WTC11 (cell line): ENCODE data around the gene LYRM2. TPM values are rescaled to one million over a fixed set of nuclear protein-coding genes. Genes with fewer than 3 reads are reported as not detected.
A peak's percentile ranks its signal among the peaks of the same experiment; 100 is the strongest.
"Not testable (repeated sequence)": the region's sequence is repeated elsewhere in the genome, so short reads cannot be mapped to it uniquely, and the experiment has no call there.

Experiments
- ATAC-seq: fragments of 200-7000 bp; cut with Tn5 transposase; 2 replicates; pipeline ENCODE4 v1.10.0; 2021; ENCODE audit warnings: mild to moderate bottlenecking, moderate library complexity
- CTCF ChIA-PET: fragments of 300-600 bp; sonication (Branson Sonifier 250); formaldehyde crosslinking; loops from one replicate; lab custom pipeline; 2021; ENCODE audit warnings: antibody characterized with exemption; lab: Charles Lee
- POLR2A ChIA-PET: fragments of 350-600 bp; sonication (Branson Sonifier 250); formaldehyde crosslinking; loops from one replicate; lab custom pipeline; 2021; ENCODE audit warnings: antibody characterized with exemption; lab: Charles Lee
- DNase-seq: peaks from one replicate; pipeline ENCODE4 v3.0.0; 2021; ENCODE audit warnings: low spot score
- H3K27ac Mint-ChIP-seq: 2 replicates; pipeline ENCODE4 v1.8.0; 2021; ENCODE audit warnings: mixed read lengths
- H3K27me3 Mint-ChIP-seq: 2 replicates; pipeline ENCODE4 v1.8.0; 2021; ENCODE audit warnings: low read depth, mild to moderate bottlenecking, moderate library complexity, mixed read lengths
- H3K36me3 Mint-ChIP-seq: 2 replicates; pipeline ENCODE4 v1.8.0; 2021; ENCODE audit warnings: mixed read lengths
- H3K4me1 Mint-ChIP-seq: 2 replicates; pipeline ENCODE4 v1.8.0; 2022; ENCODE audit warnings: mixed read lengths
- H3K4me3 Mint-ChIP-seq: 2 replicates; pipeline ENCODE4 v1.8.0; 2021; ENCODE audit warnings: mild to moderate bottlenecking, moderate library complexity, mixed read lengths
- H3K9me3 Mint-ChIP-seq: 2 replicates; pipeline ENCODE4 v1.8.0; 2021; ENCODE audit warnings: mixed read lengths
- ATF2 ChIP-seq: sonication (generic); formaldehyde crosslinking; IDR thresholded peaks from 2 replicates; pipeline ENCODE4 v1.8.1; 2022; ENCODE audit warnings: low read depth, missing genetic modification reagents, borderline replicate concordance
- CBFB ChIP-seq: sonication (generic); formaldehyde crosslinking; IDR thresholded peaks from 2 replicates; pipeline ENCODE4 v1.8.1; 2022; ENCODE audit warnings: mild to moderate bottlenecking, low read depth, missing genetic modification reagents
- CDX4 ChIP-seq: fragments of 250-450 bp; sonication (Bioruptor Pico); IDR thresholded peaks from 2 replicates; pipeline ENCODE4 v1.9.0; 2021; ENCODE audit warnings: moderate library complexity, mild to moderate bottlenecking, inconsistent platforms, borderline replicate concordance
- CREB1 ChIP-seq: sonication (generic); formaldehyde crosslinking; IDR thresholded peaks from 2 replicates; pipeline ENCODE4 v1.8.0; 2023; ENCODE audit warnings: mild to moderate bottlenecking, missing genetic modification reagents
- FOXP1 ChIP-seq: sonication (generic); formaldehyde crosslinking; IDR thresholded peaks from 2 replicates; pipeline ENCODE4 v1.8.0; 2022; ENCODE audit warnings: missing genetic modification reagents, mild to moderate bottlenecking, moderate library complexity, borderline replicate concordance
- GABPB1 ChIP-seq: sonication (generic); formaldehyde crosslinking; IDR thresholded peaks from 2 replicates; pipeline ENCODE4 v1.8.1; 2023; ENCODE audit warnings: mild to moderate bottlenecking, missing genetic modification reagents
- HMGXB4 ChIP-seq: sonication (generic); formaldehyde crosslinking; IDR thresholded peaks from 2 replicates; pipeline ENCODE4 v1.8.1; 2023; ENCODE audit warnings: mild to moderate bottlenecking, moderate library complexity, missing genetic modification reagents
- KAT7 ChIP-seq: sonication (generic); formaldehyde crosslinking; IDR thresholded peaks from 2 replicates; pipeline ENCODE4 v1.8.1; 2023; ENCODE audit warnings: missing genetic modification reagents, mild to moderate bottlenecking, borderline replicate concordance
- NR3C1 ChIP-seq: sonication (generic); formaldehyde crosslinking; conservative IDR thresholded peaks from 2 replicates; pipeline ENCODE4 v1.8.1; 2023; ENCODE audit warnings: low read depth, mild to moderate bottlenecking, missing genetic modification reagents
- PRRX2 ChIP-seq: fragments of 250-450 bp; sonication (Bioruptor Pico); IDR thresholded peaks from 2 replicates; pipeline ENCODE4 v1.8.0; 2021; ENCODE audit warnings: mild to moderate bottlenecking
- STAT6 ChIP-seq: sonication (generic); formaldehyde crosslinking; conservative IDR thresholded peaks from 2 replicates; pipeline ENCODE4 v1.8.1; 2023; ENCODE audit warnings: mild to moderate bottlenecking, low read depth, missing genetic modification reagents, moderate library complexity
- TCF7 ChIP-seq: sonication (generic); formaldehyde crosslinking; IDR thresholded peaks from 2 replicates; pipeline ENCODE4 v1.8.0; 2022; ENCODE audit warnings: mild to moderate bottlenecking, low read depth, missing genetic modification reagents, moderate library complexity
- ZNF121 ChIP-seq: sonication (generic); formaldehyde crosslinking; IDR thresholded peaks from 2 replicates; pipeline ENCODE4 v1.8.0; 2023; ENCODE audit warnings: missing genetic modification reagents
- ZNF219 ChIP-seq: sonication (generic); formaldehyde crosslinking; IDR thresholded peaks from 2 replicates; pipeline ENCODE4 v1.8.0; 2023; ENCODE audit warnings: missing genetic modification reagents, mild to moderate bottlenecking, borderline replicate concordance
- ZNF263 ChIP-seq: sonication (generic); formaldehyde crosslinking; IDR thresholded peaks from 2 replicates; pipeline ENCODE4 v1.8.1; 2022; ENCODE audit warnings: low read depth, mild to moderate bottlenecking, moderate library complexity, missing genetic modification reagents
- ZNF317 ChIP-seq: sonication (generic); formaldehyde crosslinking; IDR thresholded peaks from 2 replicates; pipeline ENCODE4 v1.8.1; 2023; ENCODE audit warnings: low read depth, mild to moderate bottlenecking, moderate library complexity, missing genetic modification reagents, borderline replicate concordance
- total RNA-seq: library from RNA; stranded (reverse); gene quantifications from 3 replicates; pipeline ENCODE4 v1.2.3, GENCODE V29; 2021
- TF ChIP-seq, protein P1 (sequence below): fragments of 250-450 bp; sonication (Bioruptor Pico); conservative IDR thresholded peaks from 2 replicates; pipeline ENCODE4 v1.9.0; 2021; ENCODE audit warnings: mild to moderate bottlenecking

Gene LYRM2
- total RNA-seq, 1 experiment from 2014 or later = 22.2 TPM

DNA sequence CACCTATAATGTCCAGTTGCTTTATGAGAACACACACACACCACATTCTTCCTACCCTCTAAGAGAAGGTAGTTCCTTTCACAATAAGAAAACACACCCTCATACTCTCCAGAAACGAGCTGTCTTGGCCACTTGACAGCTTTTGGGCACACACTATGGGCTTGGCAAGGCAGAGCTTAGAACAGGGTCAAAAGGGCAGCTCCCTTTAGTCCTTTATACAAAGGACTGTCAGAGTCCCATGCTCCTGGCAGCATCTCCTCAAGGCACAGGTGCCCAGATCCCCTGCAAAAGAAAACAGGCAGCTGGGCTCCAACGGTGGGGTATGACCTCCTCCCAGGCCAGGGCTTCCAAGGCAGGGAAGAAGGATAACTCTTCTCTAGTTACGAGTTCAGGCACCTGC, 4.9 kb upstream of the LYRM2 start (continued):
- TF ChIP-seq CDX4 (no peak), STAT6 (CRISPR knock-in tag) (no peak)
- TF ChIP-seq, all 79 proteins: peak for 0

DNA sequence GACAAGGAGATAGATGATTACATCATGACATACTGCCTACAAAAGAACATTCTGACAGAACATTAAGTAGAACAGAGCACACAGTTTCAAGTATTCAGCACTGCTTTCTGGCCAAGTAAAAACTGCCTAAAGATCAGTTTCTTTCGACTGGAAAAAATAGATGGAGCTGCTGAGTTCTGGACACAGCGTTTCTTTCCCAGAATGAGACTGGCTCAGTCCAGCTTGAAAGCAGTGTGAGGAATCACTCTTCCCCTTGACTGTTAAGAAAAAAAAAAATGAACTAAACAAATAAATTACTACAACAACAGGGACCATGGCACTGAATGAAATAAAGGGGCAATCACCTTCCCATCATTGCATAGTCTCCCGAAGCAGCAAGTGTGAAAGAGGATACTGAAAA, 4.4 kb upstream of the LYRM2 start:
- H3K27ac Mint-ChIP-seq = no peak overlapping the region
- peaks cover 10% of the 10 kb centered on the region for H3K4me1 Mint-ChIP-seq
- peaks cover 62% of the 10 kb centered on the region for H3K36me3 Mint-ChIP-seq
- no peak overlapping the region for H3K4me3 Mint-ChIP-seq
- no peak for DNase-seq
- TF ChIP-seq TCF7 (CRISPR knock-in tag) = no peak
- no peak for TF ChIP-seq NR3C1 (CRISPR knock-in tag)
- no peak for TF ChIP-seq ZNF317 (CRISPR knock-in tag)
- TF ChIP-seq CREB1 (CRISPR knock-in tag) = no peak
- TF ChIP-seq ZNF263 (CRISPR knock-in tag) = no peak
- TF ChIP-seq FOXP1 (CRISPR knock-in tag) = no peak
- no peak for TF ChIP-seq GABPB1
- no peak for TF ChIP-seq CBFB (CRISPR knock-in tag)
- TF ChIP-seq PRRX2 (CRISPR knock-in tag) = no peak
- no peaks in the 10 kb centered on the region for H3K9me3 Mint-ChIP-seq
- no peak for ATAC-seq
- POLR2A ChIA-PET = interaction anchor here (0.6 kb wide), 1 partner anchor 261 kb away, joined by 4 read pairs; no protein-coding TSS in a partner anchor
- CTCF ChIA-PET = no interaction called here
- no peaks in the 10 kb centered on the region for H3K27me3 Mint-ChIP-seq

DNA sequence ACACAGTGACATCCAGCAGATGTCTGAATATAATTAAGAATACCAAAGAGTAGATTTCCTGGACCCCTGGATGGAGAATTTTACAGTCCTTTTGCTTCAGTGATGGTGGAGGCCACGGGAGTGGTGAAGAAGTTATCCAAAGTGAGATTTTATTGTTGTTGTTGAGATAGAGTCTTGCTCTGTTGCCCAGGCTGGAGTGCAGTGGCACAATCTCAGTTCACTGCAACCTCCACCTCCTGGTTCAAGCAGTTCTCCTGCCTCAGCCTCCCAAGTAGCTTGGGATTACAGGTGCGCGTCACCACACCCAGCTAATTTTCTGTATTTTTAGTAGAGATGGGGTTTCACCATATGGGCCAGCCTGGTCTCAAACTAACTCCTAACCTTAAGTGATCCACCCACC, 3.0 kb upstream of the LYRM2 start:
- H3K27ac Mint-ChIP-seq = peak overlapping the region; percentile 58; the same call in 1 of the 2 replicates
- CTCF ChIA-PET = interaction anchor here (1.3 kb wide), 1 partner anchor 209 kb away, joined by 4 read pairs; the partner anchor contains the start of gene ANKRD6
- POLR2A ChIA-PET, H3K4me3 Mint-ChIP-seq, ATAC-seq, H3K9me3 Mint-ChIP-seq, DNase-seq, H3K27me3 Mint-ChIP-seq: not testable (repeated sequence)
- TF ChIP-seq ZNF121 (CRISPR knock-in tag) = peak; percentile 81
- peaks cover 56% of the 10 kb centered on the region for H3K36me3 Mint-ChIP-seq
- peaks cover 14% of the 10 kb centered on the region for H3K4me1 Mint-ChIP-seq

- peak overlapping the region; percentile 13 for H3K27ac Mint-ChIP-seq
- peaks cover 14% of the 10 kb centered on the region for H3K4me1 Mint-ChIP-seq
- POLR2A ChIA-PET = interaction anchor here (0.6 kb wide), 1 partner anchor 8 kb away, joined by 3 read pairs; no protein-coding TSS in a partner anchor
Measured at GRCh38 chr6:89640804-89641203, 2.3 kb upstream of the LYRM2 start.

More at GRCh38 chr6:89640804-89641203, 2.3 kb upstream of the LYRM2 start:
- no peak for DNase-seq
- no peak for ATAC-seq
- no peak overlapping the region for H3K4me3 Mint-ChIP-seq
- no peaks in the 10 kb centered on the region for H3K27me3 Mint-ChIP-seq
- TF ChIP-seq ZNF219 (CRISPR knock-in tag) (no peak), TCF7 (CRISPR knock-in tag) (no peak), ATF2 (CRISPR knock-in tag) (no peak), KAT7 (CRISPR knock-in tag) (no peak), HMGXB4 (CRISPR knock-in tag) (no peak)
- TF ChIP-seq, protein P1, sequence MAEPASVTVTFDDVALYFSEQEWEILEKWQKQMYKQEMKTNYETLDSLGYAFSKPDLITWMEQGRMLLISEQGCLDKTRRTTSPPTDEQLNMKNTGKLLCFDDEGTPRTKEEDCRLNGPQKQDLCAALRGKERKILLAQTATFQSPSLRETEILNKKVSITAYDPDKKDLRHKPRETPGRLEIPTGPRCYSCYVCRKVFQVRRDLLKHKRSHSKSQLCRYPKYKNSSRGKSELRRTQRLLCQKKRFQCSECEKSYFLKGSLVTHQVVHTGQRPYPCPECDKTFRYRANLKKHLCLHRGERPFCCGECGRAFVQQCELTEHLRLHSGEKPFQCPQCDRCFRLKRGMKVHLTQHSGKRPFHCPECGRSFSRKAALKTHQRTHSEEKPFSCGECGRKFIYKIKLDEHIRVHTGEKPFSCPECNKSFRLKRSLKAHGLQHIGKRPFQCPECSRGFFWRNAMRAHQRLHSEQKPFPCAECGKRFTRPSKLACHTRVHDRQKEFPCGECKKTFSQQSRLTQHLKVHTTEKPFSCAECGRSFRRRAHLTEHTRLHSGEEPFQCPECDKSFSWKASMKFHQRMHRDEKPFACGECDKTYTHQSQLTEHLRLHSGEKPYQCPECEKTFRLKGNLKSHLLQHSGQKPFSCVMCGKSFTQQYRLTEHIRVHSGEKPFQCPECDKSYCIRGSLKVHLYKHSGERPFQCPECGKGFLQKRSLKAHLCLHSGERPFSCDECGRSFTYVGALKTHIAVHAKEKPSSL (CRISPR knock-in tag) = no peak
- peaks cover 56% of the 10 kb centered on the region for H3K36me3 Mint-ChIP-seq
- H3K9me3 Mint-ChIP-seq = no peaks in the 10 kb centered on the region
- CTCF ChIA-PET = interaction anchor here (0.6 to 1.3 kb wide), 3 partner anchors 208 to 300 kb away, joined by 3 to 4 read pairs (median 4); partner anchors contain the start of gene ANKRD6
